LNCAP (cell line): ENCODE measurements around the gene CDKL4.

Experiments
- TF ChIP-seq, protein P1 (sequence below): fragments of 450-650 bp; IDR thresholded peaks from 2 replicates; pipeline ENCODE4 v1.5.1; 2017; ENCODE audit warnings: mild to moderate bottlenecking

Gene CDKL4

DNA sequence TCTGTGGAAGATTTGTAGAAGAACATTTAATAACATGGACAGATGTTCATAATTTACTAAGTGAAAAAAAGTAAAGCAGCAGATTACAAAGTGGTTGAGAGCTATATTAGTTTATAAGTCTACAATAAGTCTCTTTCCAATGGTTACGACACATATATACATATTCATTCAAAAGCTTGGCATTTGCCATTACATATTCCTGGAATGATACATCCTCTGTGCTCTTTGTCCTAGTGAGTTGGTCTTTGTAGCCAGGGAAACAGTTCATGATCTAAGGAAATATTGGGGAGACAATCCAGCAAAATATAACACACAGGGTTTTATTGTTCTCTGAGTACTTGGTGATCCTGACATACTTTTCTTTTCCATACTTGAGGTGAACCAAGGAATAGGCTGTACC lies 90.5 kb downstream of the CDKL4 start:
- TF ChIP-seq, protein P1, sequence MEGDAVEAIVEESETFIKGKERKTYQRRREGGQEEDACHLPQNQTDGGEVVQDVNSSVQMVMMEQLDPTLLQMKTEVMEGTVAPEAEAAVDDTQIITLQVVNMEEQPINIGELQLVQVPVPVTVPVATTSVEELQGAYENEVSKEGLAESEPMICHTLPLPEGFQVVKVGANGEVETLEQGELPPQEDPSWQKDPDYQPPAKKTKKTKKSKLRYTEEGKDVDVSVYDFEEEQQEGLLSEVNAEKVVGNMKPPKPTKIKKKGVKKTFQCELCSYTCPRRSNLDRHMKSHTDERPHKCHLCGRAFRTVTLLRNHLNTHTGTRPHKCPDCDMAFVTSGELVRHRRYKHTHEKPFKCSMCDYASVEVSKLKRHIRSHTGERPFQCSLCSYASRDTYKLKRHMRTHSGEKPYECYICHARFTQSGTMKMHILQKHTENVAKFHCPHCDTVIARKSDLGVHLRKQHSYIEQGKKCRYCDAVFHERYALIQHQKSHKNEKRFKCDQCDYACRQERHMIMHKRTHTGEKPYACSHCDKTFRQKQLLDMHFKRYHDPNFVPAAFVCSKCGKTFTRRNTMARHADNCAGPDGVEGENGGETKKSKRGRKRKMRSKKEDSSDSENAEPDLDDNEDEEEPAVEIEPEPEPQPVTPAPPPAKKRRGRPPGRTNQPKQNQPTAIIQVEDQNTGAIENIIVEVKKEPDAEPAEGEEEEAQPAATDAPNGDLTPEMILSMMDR = no peak

DNA sequence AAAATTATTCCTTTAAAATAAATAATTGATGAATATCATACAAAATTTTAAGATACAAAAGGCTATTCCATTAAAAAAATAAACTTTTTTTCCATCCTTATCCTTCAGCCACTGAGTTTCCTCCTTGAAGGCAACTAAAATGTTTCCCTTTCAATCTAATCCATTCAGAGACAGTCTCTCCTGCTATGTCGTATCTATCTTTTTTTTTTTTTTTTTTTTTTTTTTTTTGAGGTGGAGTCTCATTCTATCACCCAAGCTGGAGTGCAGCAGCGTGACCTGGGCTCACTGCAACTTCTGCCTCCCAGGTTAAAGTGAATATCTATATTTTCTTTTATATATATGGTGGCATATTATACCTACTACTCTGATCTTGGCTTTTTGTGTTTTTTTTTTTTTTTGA lies 91.3 kb downstream of the CDKL4 start:
- TF ChIP-seq, protein P1 = no peak

DNA sequence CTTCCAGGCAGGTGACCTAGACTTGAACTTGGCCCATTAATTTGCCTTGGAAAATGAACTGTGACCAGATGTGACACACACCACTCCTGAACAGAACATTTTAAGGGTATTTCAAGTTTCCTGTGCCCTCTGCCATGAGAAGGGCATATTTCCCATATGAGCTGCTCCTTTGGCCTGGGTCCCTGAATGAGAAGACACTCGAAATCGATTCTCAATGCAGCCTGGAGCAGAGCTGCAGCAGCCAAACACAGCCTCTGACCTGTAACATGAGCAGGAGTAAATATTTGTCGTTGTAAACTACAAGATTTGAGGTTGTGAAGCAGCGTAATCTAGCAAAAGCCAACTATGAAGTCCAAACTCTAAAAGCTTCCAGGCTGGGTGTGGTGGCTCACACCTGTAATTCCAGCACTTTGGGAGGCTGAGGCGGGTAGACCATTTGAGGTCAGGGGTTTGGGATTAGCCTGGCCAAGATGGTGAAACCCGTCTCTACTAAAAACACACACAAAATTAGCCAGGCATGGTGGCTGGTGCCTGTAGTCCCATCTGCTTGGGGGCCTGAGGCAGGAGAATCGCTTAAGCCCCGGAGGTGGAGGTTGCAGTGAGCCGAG lies 92.8 kb downstream of the CDKL4 start:
- TF ChIP-seq, protein P1 = no peak

DNA sequence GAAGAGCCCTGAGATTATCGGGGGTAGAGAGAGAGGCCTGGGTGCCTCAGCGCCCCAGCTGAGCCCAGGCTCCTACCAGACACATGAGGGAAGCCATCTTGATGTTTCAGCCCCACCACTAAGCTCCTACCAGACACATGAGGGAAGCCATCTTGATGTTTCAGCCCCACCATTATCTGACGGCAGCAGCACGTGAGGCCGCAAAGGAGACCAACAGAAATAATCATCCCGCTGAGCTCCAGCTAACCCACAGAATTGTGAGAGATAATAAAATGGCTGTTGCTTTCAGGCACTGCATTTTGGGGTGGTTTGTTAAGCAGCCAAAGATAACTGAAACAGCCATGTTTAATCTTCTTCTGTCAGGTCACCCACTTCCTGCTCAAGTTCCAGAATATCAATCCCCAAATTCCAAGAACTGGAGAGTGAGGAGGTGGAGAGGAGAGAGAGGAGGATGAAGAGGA lies 93.6 kb downstream of the CDKL4 start:
- TF ChIP-seq, protein P1 = no peak

DNA sequence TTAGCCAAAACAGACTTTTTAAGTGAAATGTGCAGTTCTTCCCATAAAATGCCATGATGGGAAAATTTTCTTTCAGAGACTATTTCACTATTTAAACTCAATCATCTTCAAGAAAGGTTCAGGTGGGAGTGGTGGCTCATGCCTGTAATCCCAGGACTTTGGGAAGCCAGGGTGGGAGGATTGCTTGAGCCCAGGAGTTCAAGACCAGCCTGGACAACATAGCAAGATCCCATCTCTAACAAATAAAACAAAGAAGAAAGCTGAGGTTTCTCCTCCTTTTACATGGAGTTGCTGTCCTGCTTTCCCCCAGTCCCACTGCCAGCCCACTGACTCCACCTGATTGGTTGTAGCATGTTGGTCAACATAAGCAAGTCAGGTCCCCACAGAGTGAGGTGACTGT lies 97.1 kb downstream of the CDKL4 start:
- TF ChIP-seq, protein P1 = no peak

DNA sequence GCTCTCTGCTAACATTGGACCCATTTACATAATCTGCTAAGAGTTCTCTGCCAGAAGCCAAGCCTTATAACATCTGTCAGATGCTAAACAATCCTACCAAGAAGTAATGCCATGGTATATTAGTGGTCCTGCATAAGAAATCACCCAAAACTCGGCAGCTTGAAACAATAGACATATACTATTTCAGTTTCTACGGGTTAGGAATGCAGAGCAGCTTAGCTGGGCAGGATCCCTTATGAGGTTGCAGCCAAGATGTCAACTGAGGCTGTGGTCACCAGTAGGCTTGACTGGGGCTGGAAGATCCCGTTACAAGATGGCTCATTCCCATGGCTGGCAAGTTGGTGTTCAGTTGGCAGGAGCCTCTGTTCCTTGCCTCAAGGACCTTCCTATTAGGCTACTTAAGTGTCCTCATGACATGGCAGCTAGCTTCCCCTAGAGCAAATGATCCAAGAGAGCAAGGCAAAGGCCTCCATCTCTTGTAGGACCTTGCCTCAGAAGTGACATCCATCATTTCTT lies 97.8 kb downstream of the CDKL4 start:
- TF ChIP-seq, protein P1 = no peak

DNA sequence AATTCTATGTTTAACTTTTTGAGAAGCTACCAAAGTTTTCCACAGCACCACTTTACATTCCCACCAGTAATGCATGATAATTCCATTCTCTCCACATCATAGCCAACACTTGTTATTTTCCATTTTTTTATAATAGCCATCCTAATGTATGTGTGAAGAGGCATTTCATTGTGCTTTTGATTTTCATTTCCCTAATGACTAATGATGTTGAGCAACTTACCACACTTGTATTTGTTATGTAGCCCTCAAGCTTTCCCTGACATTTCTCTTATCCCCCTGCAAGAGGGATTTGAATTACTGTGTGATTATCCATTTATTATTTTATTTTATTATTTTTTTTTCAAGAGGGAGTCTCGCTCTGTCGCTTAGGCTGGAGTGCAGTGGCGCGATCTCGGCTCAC lies 99.4 kb downstream of the CDKL4 start:
- TF ChIP-seq, protein P1 = no peak
